ENCODE measurements around the gene TMEM151A.
"Not testable (repeated sequence)": the region's sequence is repeated elsewhere in the genome, so short reads cannot be mapped to it uniquely, and the experiment has no call there.

Gene TMEM151A

DNA sequence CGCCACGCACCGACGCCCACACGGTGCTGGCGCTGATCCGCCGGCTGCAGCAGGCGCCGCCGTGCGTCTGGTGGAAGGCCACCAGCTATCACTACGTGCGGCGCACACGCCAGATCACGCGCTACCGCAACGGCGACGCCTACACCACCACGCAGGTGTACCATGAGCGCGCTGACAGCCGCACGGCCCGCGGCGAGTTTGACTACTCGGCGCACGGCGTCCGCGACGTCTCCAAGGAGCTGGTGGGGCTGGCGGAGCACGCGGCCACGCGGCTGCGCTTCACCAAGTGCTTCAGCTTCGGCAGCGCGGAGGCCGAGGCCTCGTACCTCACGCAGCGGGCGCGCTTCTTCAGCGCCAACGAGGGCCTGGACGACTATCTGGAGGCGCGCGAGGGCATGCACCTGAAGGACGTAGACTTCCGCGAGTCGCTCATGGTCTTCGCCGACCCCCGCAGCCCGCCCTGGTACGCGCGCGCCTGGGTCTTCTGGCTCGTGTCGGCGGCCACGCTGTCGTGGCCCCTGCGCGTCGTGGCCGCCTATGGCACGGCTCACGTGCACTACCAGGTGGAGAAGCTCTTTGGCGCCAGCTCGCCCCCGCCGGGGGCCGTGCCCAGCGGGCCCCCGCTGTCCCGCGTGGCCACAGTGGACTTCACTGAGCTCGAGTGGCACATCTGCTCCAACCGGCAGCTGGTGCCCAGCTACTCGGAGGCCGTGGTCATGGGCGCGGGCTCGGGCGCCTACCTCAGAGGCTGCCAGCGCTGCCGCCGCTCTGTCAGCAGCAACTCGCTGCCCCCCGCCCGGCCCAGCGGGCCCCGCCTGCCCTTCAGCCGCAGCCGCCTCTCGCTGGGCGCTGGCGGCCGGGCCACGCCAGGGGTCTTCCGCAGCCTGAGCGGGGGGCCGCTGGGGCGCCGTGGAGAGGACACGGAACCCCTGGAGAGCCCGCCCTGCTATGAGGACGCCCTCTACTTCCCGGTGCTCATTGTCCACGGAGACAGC is 3.2 kb downstream of the TMEM151A start:
- H3K27ac ChIP-seq, result no peak overlapping the region
- no peak overlapping the region for H3K4me2 ChIP-seq
- peaks cover 41 to 55% (median 50%) of the 10 kb centered on the region in 11 experiments for H3K27me3 ChIP-seq
- H3K9me3 ChIP-seq (replicated peaks in 1 of 11), result peaks cover 0 to 5% (median 0%) of the 10 kb centered on the region in 11 experiments; a peak in 1 of 22 replicates
- no peak overlapping the region for H3K4me3 ChIP-seq
- H4K20me1 ChIP-seq, result peaks cover 0 to 48% (median 0%) of the 10 kb centered on the region in 11 experiments; a peak in 8 of 22 replicates
- H3K4me1 ChIP-seq, result peaks cover 6 to 16% (median 13%) of the 10 kb centered on the region in 10 experiments
- no peak for TF ChIP-seq Cebpa-rat (IDR thresholded peaks at IDR 0.05)
- no peaks in the 10 kb centered on the region for H3K36me3 ChIP-seq
- H3K9ac ChIP-seq, result no peak overlapping the region

DNA sequence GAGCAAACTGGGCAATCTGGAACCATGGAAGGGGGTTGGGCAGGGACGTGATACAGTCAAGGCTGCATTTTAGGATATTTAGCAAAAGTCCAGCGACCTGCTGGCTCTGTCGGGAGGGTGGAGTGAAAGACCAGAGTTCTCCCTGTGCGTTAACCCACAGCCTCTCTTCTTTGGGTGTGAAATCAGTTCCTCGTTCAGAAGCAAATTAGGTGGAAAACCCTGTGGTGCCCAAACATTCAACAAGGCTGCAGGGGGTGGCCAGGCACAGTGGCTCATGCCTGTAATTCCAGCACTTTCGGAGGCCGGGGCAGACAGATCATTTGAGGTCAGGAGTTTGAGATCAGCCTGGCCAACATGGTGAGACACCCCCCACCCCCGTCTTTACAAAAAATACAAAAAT is 5.9 kb downstream of the TMEM151A start:
- TF ChIP-seq Cebpa-rat (IDR thresholded peaks at IDR 0.05), result no peak
- no peak overlapping the region for H3K4me3 ChIP-seq

DNA sequence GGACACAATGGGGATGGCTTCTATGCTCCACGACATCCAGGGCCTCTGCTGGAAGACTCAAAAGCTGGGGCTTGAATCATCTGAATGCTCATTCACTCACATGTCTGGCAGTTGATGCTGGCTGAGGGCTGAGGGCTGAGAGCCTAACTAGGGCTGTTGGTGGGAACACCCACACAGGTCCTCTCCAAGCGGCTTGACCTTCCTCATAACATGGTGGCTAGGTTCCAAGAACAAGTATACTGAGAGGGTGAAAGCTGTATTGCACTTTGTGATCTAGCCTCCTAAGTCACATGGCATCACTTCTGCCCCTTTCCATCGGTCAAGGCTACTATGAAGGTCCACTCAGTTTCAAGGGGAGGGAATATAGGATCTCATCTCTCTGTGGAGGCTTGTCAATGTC is 7.5 kb downstream of the TMEM151A start:
- H4K20me1 ChIP-seq, result peaks cover 0 to 11% (median 0%) of the 10 kb centered on the region in 11 experiments; a peak in 2 of 22 replicates
- no peak overlapping the region for H3K4me2 ChIP-seq
- H3K4me3 ChIP-seq, result no peak overlapping the region
- no peaks in the 10 kb centered on the region for H3K9me3 ChIP-seq (replicated peaks in 1 of 11)
- peaks cover 0 to 5% (median 0%) of the 10 kb centered on the region in 10 experiments; a peak in 3 of 20 replicates for H3K4me1 ChIP-seq
- TF ChIP-seq Cebpa-rat (IDR thresholded peaks at IDR 0.05), result no peak
- H3K9ac ChIP-seq, result no peak overlapping the region
- no peaks in the 10 kb centered on the region for H3K36me3 ChIP-seq
- H3K27ac ChIP-seq, result no peak overlapping the region
- H3K27me3 ChIP-seq, result peaks cover 3 to 12% (median 7%) of the 10 kb centered on the region in 11 experiments; a peak in 21 of 22 replicates

More for the DNA sequence above, 5.9 kb downstream of the TMEM151A start:
- Histone ChIP-seq H3K27me3 (peaks cover 18 to 28% (median 23%) of the 10 kb centered on the region in 11 experiments), H3K9ac (no peak overlapping the region), H3K36me3 (no peaks in the 10 kb centered on the region), H3K27ac (no peak overlapping the region), H3K4me1 (peaks cover 0 to 5% (median 0%) of the 10 kb centered on the region in 10 experiments; a peak in 3 of 20 replicates), H3K4me2 (no peak overlapping the region), H3K9me3 (replicated peaks in 1 of 11) (no peaks in the 10 kb centered on the region), H4K20me1 (peaks cover 0 to 27% (median 0%) of the 10 kb centered on the region in 11 experiments; a peak in 4 of 22 replicates)

DNA sequence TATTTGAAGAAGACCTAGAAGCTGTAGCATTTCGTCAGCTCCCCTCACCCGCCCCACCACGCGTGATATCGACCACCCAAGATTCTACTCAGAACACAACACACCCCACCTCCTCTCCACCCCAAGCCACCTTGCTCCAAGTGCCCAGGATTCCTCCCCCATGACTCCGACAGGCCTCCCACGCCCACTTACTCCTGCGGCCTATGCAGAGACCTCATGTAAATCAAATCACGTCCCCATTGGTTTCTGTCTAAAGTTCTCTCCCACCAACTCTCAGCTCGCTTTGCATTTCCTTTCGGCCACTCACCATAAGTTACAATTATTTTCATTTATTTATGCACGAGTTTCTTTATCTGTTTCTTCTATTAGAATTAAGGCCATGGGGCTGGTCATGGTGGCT is 11.0 kb downstream of the TMEM151A start:
- Histone ChIP-seq H4K20me1 (no peaks in the 10 kb centered on the region; a peak in 1 of 22 replicates), H3K27me3 (no peaks in the 10 kb centered on the region), H3K36me3 (no peaks in the 10 kb centered on the region), H3K9me3 (replicated peaks in 1 of 11) (no peaks in the 10 kb centered on the region), H3K4me3 (no peak overlapping the region), H3K4me2 (no peak overlapping the region), H3K9ac (no peak overlapping the region), H3K4me1 (no peaks in the 10 kb centered on the region), H3K27ac (no peak overlapping the region)
- no peak for TF ChIP-seq Cebpa-rat (IDR thresholded peaks at IDR 0.05)

DNA sequence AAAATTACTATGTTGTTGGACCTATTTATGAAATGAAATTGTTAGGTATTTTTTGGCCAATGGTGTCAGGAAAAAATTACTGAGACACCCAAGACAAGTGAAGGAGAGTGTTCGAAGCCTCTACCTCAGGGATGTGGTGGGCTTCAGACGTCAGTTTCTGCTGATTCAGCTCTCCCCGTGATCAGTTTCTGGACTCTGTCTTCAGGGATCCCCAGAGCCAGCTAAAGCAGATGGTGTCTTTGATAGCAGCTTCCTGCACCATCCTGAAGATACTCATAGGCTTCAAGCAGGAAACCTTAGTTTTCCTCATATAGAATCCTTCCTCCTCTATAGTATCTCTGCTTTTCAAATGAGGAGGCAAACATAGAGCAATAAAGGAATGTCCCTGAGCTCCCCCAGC is 17.8 kb downstream of the TMEM151A start:
- no peak for TF ChIP-seq Cebpa-rat (IDR thresholded peaks at IDR 0.05)
- no peaks in the 10 kb centered on the region for H3K9me3 ChIP-seq (replicated peaks in 1 of 11)
- H3K4me1 ChIP-seq, result peaks cover 16 to 43% (median 34%) of the 10 kb centered on the region in 10 experiments
- H3K36me3 ChIP-seq, result no peaks in the 10 kb centered on the region
- H3K27ac ChIP-seq, result no peak overlapping the region
- no peak overlapping the region for H3K4me3 ChIP-seq
- peaks cover 0 to 9% (median 0%) of the 10 kb centered on the region in 11 experiments; a peak in 6 of 22 replicates for H4K20me1 ChIP-seq
- peak overlapping the region in 1 of 11 experiments; percentile 13; a peak in 1 of 22 replicates for H3K9ac ChIP-seq
- no peaks in the 10 kb centered on the region for H3K27me3 ChIP-seq
- H3K4me2 ChIP-seq, result peak overlapping the region in 3 of 11 experiments; percentile 3 to 83 (median 24); a peak in 2 of 22 replicates

DNA sequence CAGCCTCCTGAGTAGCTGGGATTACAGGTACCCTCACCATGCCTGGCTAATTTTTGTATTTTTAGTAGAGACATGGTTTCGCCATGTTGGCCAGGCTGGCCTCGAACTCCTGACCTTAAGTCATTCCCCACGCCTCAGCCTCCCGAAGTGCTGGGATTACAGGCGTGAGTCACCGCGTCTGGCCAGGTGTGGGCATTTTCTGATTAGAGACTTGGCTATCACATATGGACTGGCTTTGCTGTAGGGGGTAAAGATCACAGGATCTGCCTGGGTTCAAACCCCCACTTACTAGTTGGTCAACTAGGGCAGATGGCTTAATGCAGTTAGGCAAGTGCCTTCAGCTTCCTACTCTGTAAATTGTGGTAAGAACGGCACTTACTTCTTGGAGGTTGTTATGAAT is 18.6 kb downstream of the TMEM151A start:
- Histone ChIP-seq H3K27ac (no peak overlapping the region), H4K20me1 (peaks cover 0 to 17% (median 2%) of the 10 kb centered on the region in 11 experiments; a peak in 10 of 22 replicates), H3K4me1 (peaks cover 24 to 51% (median 42%) of the 10 kb centered on the region in 10 experiments), H3K9ac (0 out of 22 replicates have a peak overlapping the region, but pooled peaks of 2 of the 11 experiments have one; percentile 24 to 74), H3K36me3 (no peaks in the 10 kb centered on the region), H3K9me3 (replicated peaks in 1 of 11) (no peaks in the 10 kb centered on the region), H3K4me2 (peak overlapping the region in 4 of 11 experiments; percentile 3 to 89 (median 82); a peak in 5 of 22 replicates), H3K4me3 (no peak overlapping the region), H3K27me3 (no peaks in the 10 kb centered on the region)
- TF ChIP-seq Cebpa-rat (IDR thresholded peaks at IDR 0.05), result no peak

DNA sequence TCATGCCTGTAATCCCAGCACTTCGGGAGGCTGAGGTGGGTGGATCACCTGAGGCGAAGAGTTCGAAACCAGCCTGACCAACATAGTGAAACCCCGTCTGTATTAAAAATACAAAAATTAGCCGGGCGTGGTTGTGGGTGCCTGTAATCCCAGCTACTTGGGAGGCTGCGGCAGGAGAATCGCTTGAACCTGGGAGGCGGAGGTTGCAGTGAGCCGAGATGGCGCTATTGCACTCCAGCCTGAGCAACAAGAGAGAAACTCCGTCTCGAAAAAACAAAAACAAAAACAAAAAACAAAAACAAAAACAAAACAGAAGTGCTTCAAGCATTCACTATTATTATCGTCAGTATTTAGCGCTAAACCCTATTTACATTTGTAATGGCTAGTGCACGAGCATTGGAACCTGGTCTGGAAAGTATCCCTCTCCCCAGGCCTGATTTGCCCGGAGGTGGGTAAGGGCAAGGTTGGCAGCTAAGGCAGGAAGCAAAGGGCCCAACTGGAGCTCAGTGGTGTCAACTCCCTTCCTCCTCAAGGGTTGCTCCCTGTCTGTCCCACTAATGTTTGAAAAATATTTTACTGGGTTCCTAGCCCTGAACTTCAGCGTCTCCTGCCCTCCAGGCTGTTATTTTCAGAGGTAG is 19.2 kb downstream of the TMEM151A start:
- H3K4me1 ChIP-seq, result peaks cover 30 to 57% (median 48%) of the 10 kb centered on the region in 10 experiments
- peak overlapping the region in 1 of 11 experiments; percentile 17; a peak in 2 of 22 replicates for H3K27ac ChIP-seq
- H3K27me3 ChIP-seq; H3K36me3 ChIP-seq; H3K4me3 ChIP-seq; H3K9me3 ChIP-seq (replicated peaks in 1 of 11): not testable (repeated sequence)
- peak overlapping the region in 10 of 11 experiments; percentile 64 to 80 (median 75); a peak in 12 of 22 replicates for H3K9ac ChIP-seq
- peaks cover 0 to 23% (median 7%) of the 10 kb centered on the region in 11 experiments; a peak in 12 of 22 replicates for H4K20me1 ChIP-seq
- peak overlapping the region in 10 of 11 experiments; percentile 64 to 89 (median 76); a peak in 18 of 22 replicates for H3K4me2 ChIP-seq

DNA sequence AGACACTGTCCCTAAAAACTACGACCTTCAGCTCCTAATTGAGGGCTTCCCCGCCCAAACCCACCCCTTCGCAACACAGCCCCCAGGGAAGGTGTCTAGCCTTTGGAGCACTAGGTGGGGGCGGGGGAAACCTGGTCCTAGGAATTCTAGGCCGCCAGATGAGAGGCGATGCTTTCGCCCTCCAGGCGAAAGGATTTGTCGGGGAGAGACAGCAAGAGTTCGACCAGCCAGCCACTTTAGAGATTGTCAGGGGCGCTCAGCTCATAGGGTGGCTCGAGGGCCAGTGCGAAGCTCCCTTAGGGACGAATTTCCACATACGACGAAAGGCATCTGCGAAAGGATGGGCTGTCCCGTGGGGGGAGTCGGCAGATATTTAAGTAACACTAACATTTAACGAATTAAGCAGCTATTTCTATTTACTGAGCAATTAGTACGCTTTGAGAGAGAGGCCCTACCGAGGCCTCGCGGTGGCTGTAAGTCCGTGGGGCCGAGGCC is 19.8 kb downstream of the TMEM151A start:
- no peaks in the 10 kb centered on the region for H3K36me3 ChIP-seq
- H3K27me3 ChIP-seq, result no peaks in the 10 kb centered on the region
- H3K9ac ChIP-seq, result peak overlapping the region; percentile 64 to 80 (median 75)
- peaks cover 36 to 63% (median 54%) of the 10 kb centered on the region in 10 experiments for H3K4me1 ChIP-seq
- peak overlapping the region; percentile 64 to 89 (median 77) for H3K4me2 ChIP-seq
- no peak for TF ChIP-seq Cebpa-rat (IDR thresholded peaks at IDR 0.05)
- H3K27ac ChIP-seq, result peak overlapping the region; percentile 33 to 82 (median 72); a peak in 21 of 22 replicates
- peak overlapping the region; percentile 55 to 72 (median 60) for H3K4me3 ChIP-seq
- H4K20me1 ChIP-seq, result peaks cover 0 to 29% (median 10%) of the 10 kb centered on the region in 11 experiments; a peak in 12 of 22 replicates
- H3K9me3 ChIP-seq (replicated peaks in 1 of 11), result no peaks in the 10 kb centered on the region
